H9 (cell line): ENCODE measurements around the gene KCNAB2. TPM values are rescaled to one million over a fixed set of nuclear protein-coding genes. Genes with fewer than 3 reads are reported as not detected.

Experiments
- DNase-seq: peaks from one replicate; pipeline ENCODE4 v3.0.0-alpha.2; 2017
- H2AFZ ChIP-seq: one replicate; pipeline ENCODE4 v1.6.1; 2013; ENCODE audit warnings: mild to moderate bottlenecking, low read length, control low read depth, moderate library complexity
- H2AK5ac ChIP-seq: 2 replicates; pipeline ENCODE4 v1.6.1; 2013; ENCODE audit warnings: low read length, control low read depth, mixed read lengths; ENCODE audit not compliant: insufficient read length
- H2BK120ac ChIP-seq: one replicate; pipeline ENCODE4 v1.6.1; 2013; ENCODE audit warnings: low read depth, mild to moderate bottlenecking, low read length, control low read depth, inconsistent platforms; ENCODE audit not compliant: poor library complexity, severe bottlenecking
- H2BK12ac ChIP-seq: 2 replicates; pipeline ENCODE4 v1.6.1; 2013; ENCODE audit warnings: low read length, control low read depth, mixed read lengths, low read depth; ENCODE audit not compliant: insufficient read length
- H2BK15ac ChIP-seq: 2 replicates; pipeline ENCODE4 v1.6.1; 2013; ENCODE audit warnings: low read depth, low read length, control low read depth
- H2BK20ac ChIP-seq: one replicate; pipeline ENCODE4 v1.6.1; 2013; ENCODE audit warnings: low read depth, mild to moderate bottlenecking, low read length, control low read depth, inconsistent platforms; ENCODE audit not compliant: poor library complexity, severe bottlenecking
- H2BK5ac ChIP-seq: 2 replicates; pipeline ENCODE4 v1.6.1; 2013; ENCODE audit warnings: low read length, control low read depth, mixed read lengths; ENCODE audit not compliant: insufficient read length
- H3K14ac ChIP-seq: 2 replicates; pipeline ENCODE4 v1.6.1; 2013; ENCODE audit warnings: low read length, control low read depth; ENCODE audit not compliant: insufficient read depth
- H3K18ac ChIP-seq: 2 replicates; pipeline ENCODE4 v1.6.1; 2013; ENCODE audit warnings: low read depth, mild to moderate bottlenecking, mixed read lengths, low read length, control low read depth; ENCODE audit not compliant: insufficient read length
- H3K23ac ChIP-seq: 2 replicates; pipeline ENCODE4 v1.6.1; 2013; ENCODE audit warnings: low read length, control low read depth, mixed read lengths, low read depth; ENCODE audit not compliant: insufficient read length
- H3K23me2 ChIP-seq: 2 replicates; pipeline ENCODE4 v1.6.1; 2013; ENCODE audit warnings: low read depth, mild to moderate bottlenecking, mixed read lengths, low read length, control low read depth; ENCODE audit not compliant: insufficient read length, poor library complexity, severe bottlenecking
- H3K27ac ChIP-seq: 2 replicates; pipeline ENCODE4 v1.5.1; 2013; ENCODE audit warnings: low read length, control low read depth, mixed read lengths, low read depth; ENCODE audit not compliant: insufficient read length
- H3K27me3 ChIP-seq: 2 replicates; pipeline ENCODE4 v1.6.1; 2013; ENCODE audit warnings: low read length, control low read depth, inconsistent platforms; ENCODE audit not compliant: insufficient read depth
- H3K4ac ChIP-seq: 2 replicates; pipeline ENCODE4 v1.6.1; 2013; ENCODE audit warnings: low read depth, mild to moderate bottlenecking, control low read depth, inconsistent platforms, low read length, moderate library complexity
- H3K4me1 ChIP-seq: 2 replicates; pipeline ENCODE4 v1.6.1; 2013; ENCODE audit warnings: low read length, control low read depth, inconsistent platforms; ENCODE audit not compliant: insufficient read depth
- H3K4me2 ChIP-seq: 2 replicates; pipeline ENCODE4 v1.6.1; 2013; ENCODE audit warnings: low read length, control low read depth, mixed read lengths; ENCODE audit not compliant: insufficient read length, insufficient read depth
- H3K56ac ChIP-seq: 2 replicates; pipeline ENCODE4 v1.6.1; 2013; ENCODE audit warnings: low read depth, mild to moderate bottlenecking, mixed read lengths, low read length, control low read depth; ENCODE audit not compliant: insufficient read length
- H3K79me1 ChIP-seq: 2 replicates; pipeline ENCODE4 v1.6.1; 2013; ENCODE audit warnings: low read depth, mild to moderate bottlenecking, moderate library complexity, low read length, control low read depth, inconsistent platforms; ENCODE audit not compliant: insufficient read depth, poor library complexity, severe bottlenecking
- H3K79me2 ChIP-seq: 2 replicates; pipeline ENCODE4 v1.6.1; 2013; ENCODE audit warnings: low read length, control low read depth, inconsistent platforms; ENCODE audit not compliant: insufficient read depth
- H3K9ac ChIP-seq: 2 replicates; pipeline ENCODE4 v1.6.1; 2013; ENCODE audit warnings: low read length, control low read depth, mixed read lengths; ENCODE audit not compliant: insufficient read length; ENCODE audit errors: extremely low read depth
- H3K9me3 ChIP-seq: one replicate; pipeline ENCODE4 v1.6.1; 2013; ENCODE audit warnings: low read depth, low read length, inconsistent platforms; ENCODE audit not compliant: control insufficient read depth
- H3T11ph ChIP-seq: one replicate; pipeline ENCODE4 v1.6.1; 2013; ENCODE audit warnings: mild to moderate bottlenecking, low read length, control low read depth, inconsistent platforms
- H4K20me1 ChIP-seq: one replicate; pipeline ENCODE4 v1.6.1; 2013; ENCODE audit not compliant: control insufficient read depth, insufficient read length, insufficient read depth
- H4K5ac ChIP-seq: 2 replicates; pipeline ENCODE4 v1.6.1; 2013; ENCODE audit warnings: low read depth, mild to moderate bottlenecking, mixed read lengths, low read length, control low read depth; ENCODE audit not compliant: insufficient read length
- H4K8ac ChIP-seq: replicated peaks from 2 replicates; pipeline ENCODE4 v1.6.1; 2013; ENCODE audit warnings: low read length, control low read depth, mixed read lengths, low read depth; ENCODE audit not compliant: insufficient read length
- H4K91ac ChIP-seq: 2 replicates; pipeline ENCODE4 v1.6.1; 2013; ENCODE audit warnings: low read depth, mild to moderate bottlenecking, moderate library complexity, mixed read lengths, low read length, control low read depth; ENCODE audit not compliant: insufficient read length
- H3K27ac Mint-ChIP-seq, 3 experiments: 2 replicates in 2 of 3; 3 replicates in 1 of 3; pipeline ENCODE4 v1.8.0; 2020 to 2021; ENCODE audit warnings: mixed read lengths in 3 of 3, mild to moderate bottlenecking in 1 of 3, moderate library complexity in 1 of 3
- H3K27me3 Mint-ChIP-seq: 2 replicates; pipeline ENCODE4 v1.8.0; 2021; ENCODE audit warnings: low read depth, mild to moderate bottlenecking, moderate library complexity, mixed read lengths
- H3K36me3 Mint-ChIP-seq, 3 experiments: 2 replicates in 2 of 3; 3 replicates in 1 of 3; pipeline ENCODE4 v1.8.0; 2020 to 2021; ENCODE audit warnings: low read depth in 3 of 3, mixed read lengths in 3 of 3; ENCODE audit not compliant: insufficient read depth in 1 of 3
- H3K4me1 Mint-ChIP-seq, 2 experiments: 2 replicates each; pipeline ENCODE4 v1.8.0; 2020; ENCODE audit warnings: mixed read lengths in 2 of 2
- H3K4me3 Mint-ChIP-seq, 2 experiments: 2 replicates in 1 of 2; 3 replicates in 1 of 2; pipeline ENCODE4 v1.8.0; 2020 to 2021; ENCODE audit warnings: mild to moderate bottlenecking in 2 of 2, mixed read lengths in 2 of 2, moderate library complexity in 1 of 2
- H3K9me3 Mint-ChIP-seq, 2 experiments: 2 replicates in 1 of 2; 3 replicates in 1 of 2; pipeline ENCODE4 v1.8.0; 2020; ENCODE audit warnings: mild to moderate bottlenecking in 2 of 2, mixed read lengths in 2 of 2, moderate library complexity in 1 of 2
- WGBS: extraction: QIAGEN DNeasy Blood & Tissue Kit; methylation state at CpG from one replicate; pipeline ENCODE4 v1.1.7; 2013; ENCODE audit warnings: missing lambda C conversion rate, low lambda C conversion rate, mixed read lengths; ENCODE audit not compliant: insufficient read length; ENCODE audit errors: extremely low coverage; 5-methylcytosine and 5-hydroxymethylcytosine counted together
- total RNA-seq: library from RNA; stranded (reverse); gene quantifications from 2 replicates; pipeline ENCODE4 v1.2.1, GENCODE V29; 2021
- TF ChIP-seq, protein P1 (sequence below): fragments of 200-600 bp; sonication (generic); conservative IDR thresholded peaks from 3 replicates; pipeline ENCODE4 v1.8.0; 2021; ENCODE audit warnings: antibody characterized with exemption, mild to moderate bottlenecking

The KCNAB2 gene
- total RNA-seq, 1 experiment from 2014 or later = 8.3 TPM

- WGBS = no CpG with 5 or more reads among the region's 9 CpGs
- Histone ChIP-seq H2AFZ (no peak overlapping the region), H2BK5ac (no peak overlapping the region), H4K8ac (no peak overlapping the region), H2AK5ac (no peak overlapping the region), H3K4me1 (no peaks in the 10 kb centered on the region), H3K4me2 (no peak overlapping the region), H3K18ac (no peak overlapping the region), H2BK20ac (no peak overlapping the region), H3K9ac (no peak overlapping the region), H3K79me2 (no peaks in the 10 kb centered on the region), H3K56ac (no peak overlapping the region), H4K5ac (no peak overlapping the region), H4K20me1 (peaks cover 2% of the 10 kb centered on the region), H3K23ac (no peak overlapping the region), H3T11ph (no peak overlapping the region), H3K14ac (no peak overlapping the region), H3K27ac (no peak overlapping the region), H4K91ac (no peak overlapping the region), H2BK12ac (no peak overlapping the region), H3K23me2 (no peaks in the 10 kb centered on the region), H3K4ac (no peak overlapping the region), H3K27me3 (no peaks in the 10 kb centered on the region), H3K9me3 (no peaks in the 10 kb centered on the region), H2BK120ac (no peak overlapping the region), H3K79me1 (no peaks in the 10 kb centered on the region), H2BK15ac (no peak overlapping the region)
- Mint-ChIP-seq H3K27me3 (peaks cover 5% of the 10 kb centered on the region), H3K4me3 (no peak overlapping the region), H3K4me1 (peaks cover 0 to 3% of the 10 kb centered on the region in 2 experiments; a peak in 2 of 4 replicates), H3K27ac (0 out of 7 replicates have a peak overlapping the region, but pooled peaks of 1 of the 3 experiments have one; percentile 23), H3K36me3 (no peaks in the 10 kb centered on the region; a peak in 1 of 7 replicates), H3K9me3 (no peaks in the 10 kb centered on the region)
- TF ChIP-seq, protein P1, sequence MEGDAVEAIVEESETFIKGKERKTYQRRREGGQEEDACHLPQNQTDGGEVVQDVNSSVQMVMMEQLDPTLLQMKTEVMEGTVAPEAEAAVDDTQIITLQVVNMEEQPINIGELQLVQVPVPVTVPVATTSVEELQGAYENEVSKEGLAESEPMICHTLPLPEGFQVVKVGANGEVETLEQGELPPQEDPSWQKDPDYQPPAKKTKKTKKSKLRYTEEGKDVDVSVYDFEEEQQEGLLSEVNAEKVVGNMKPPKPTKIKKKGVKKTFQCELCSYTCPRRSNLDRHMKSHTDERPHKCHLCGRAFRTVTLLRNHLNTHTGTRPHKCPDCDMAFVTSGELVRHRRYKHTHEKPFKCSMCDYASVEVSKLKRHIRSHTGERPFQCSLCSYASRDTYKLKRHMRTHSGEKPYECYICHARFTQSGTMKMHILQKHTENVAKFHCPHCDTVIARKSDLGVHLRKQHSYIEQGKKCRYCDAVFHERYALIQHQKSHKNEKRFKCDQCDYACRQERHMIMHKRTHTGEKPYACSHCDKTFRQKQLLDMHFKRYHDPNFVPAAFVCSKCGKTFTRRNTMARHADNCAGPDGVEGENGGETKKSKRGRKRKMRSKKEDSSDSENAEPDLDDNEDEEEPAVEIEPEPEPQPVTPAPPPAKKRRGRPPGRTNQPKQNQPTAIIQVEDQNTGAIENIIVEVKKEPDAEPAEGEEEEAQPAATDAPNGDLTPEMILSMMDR = no peak
- DNase-seq = no peak
Observed at GRCh38 chr1:6059866-6060265, 14.2 kb downstream of the KCNAB2 start.
